Natural killer cell (primary cell): ENCODE results near the gene UIMC1. TPM values are rescaled to one million over a fixed set of nuclear protein-coding genes. Genes with fewer than 3 reads are reported as not detected.

Experiments
- ATAC-seq, 3 donors: fragments of 150-1000 bp in 2 of 3; fragments of 200-7000 bp in 1 of 3; cut with Tn5 transposase; 1 replicate in 1 of 3; 2 replicates in 2 of 3; pipeline ENCODE4 v1.10.0; 2021; ENCODE audit warnings: mild to moderate bottlenecking in 2 of 3, moderate library complexity in 2 of 3
- DNase-seq, 2 donors: peaks; one replicate each; pipeline versions ENCODE4 v3.0.0 to v3.0.0-alpha.2; 2013 to 2021; ENCODE audit warnings: mixed read lengths in 1 of 2
- H3K27ac ChIP-seq: one replicate; pipeline ENCODE4 v1.5.1; 2013; ENCODE audit warnings: mild to moderate bottlenecking, low read length
- H3K27me3 ChIP-seq: one replicate; pipeline ENCODE4 v1.6.1; 2013; ENCODE audit warnings: low read length; ENCODE audit not compliant: control insufficient read depth, insufficient read depth
- H3K36me3 ChIP-seq: one replicate; pipeline ENCODE4 v1.6.1; 2013; ENCODE audit warnings: low read length; ENCODE audit not compliant: control insufficient read depth, insufficient read depth
- H3K4me1 ChIP-seq: one replicate; pipeline ENCODE4 v1.6.1; 2013; ENCODE audit warnings: low read length; ENCODE audit not compliant: control insufficient read depth, insufficient read depth
- H3K4me3 ChIP-seq: one replicate; pipeline ENCODE4 v1.5.1; 2013; ENCODE audit warnings: low read length
- H3K9me3 ChIP-seq: one replicate; pipeline ENCODE4 v1.6.1; 2013; ENCODE audit warnings: low read length; ENCODE audit not compliant: control insufficient read depth, insufficient read depth
- H3K27ac Mint-ChIP-seq, 2 donors: one replicate each; pipeline ENCODE4 v1.8.0; 2022; ENCODE audit warnings: mild to moderate bottlenecking in 2 of 2, mixed read lengths in 2 of 2, moderate library complexity in 1 of 2
- H3K27me3 Mint-ChIP-seq, 2 donors: one replicate each; pipeline ENCODE4 v1.8.0; 2022; ENCODE audit warnings: low read depth in 2 of 2, mixed read lengths in 2 of 2
- H3K36me3 Mint-ChIP-seq: one replicate; pipeline ENCODE4 v1.8.0; 2022; ENCODE audit warnings: mixed read lengths
- H3K4me1 Mint-ChIP-seq, 2 donors: one replicate each; pipeline ENCODE4 v1.8.0; 2022; ENCODE audit warnings: mixed read lengths in 2 of 2
- H3K4me3 Mint-ChIP-seq: one replicate; pipeline ENCODE4 v1.8.0; 2022; ENCODE audit warnings: mild to moderate bottlenecking, moderate library complexity, mixed read lengths
- H3K9me3 Mint-ChIP-seq, 2 donors: one replicate each; pipeline ENCODE4 v1.8.0; 2022; ENCODE audit warnings: mixed read lengths in 2 of 2
- CTCF ChIP-seq: fragments of 200-600 bp; IDR thresholded peaks from one replicate; pipeline ENCODE4 v1.8.0; 2022; ENCODE audit warnings: antibody characterized with exemption
- WGBS: methylation state at CpG from one replicate; pipeline ENCODE4 v1.1.7; 2013; ENCODE audit warnings: missing lambda C conversion rate; ENCODE audit not compliant: insufficient coverage; 5-methylcytosine and 5-hydroxymethylcytosine counted together
- intact Hi-C: fragments of 100-400 bp; cut with micrococcal nuclease; formaldehyde crosslinking; loops from one replicate; pipeline ENCODE4 v1.14.2; 2022
- total RNA-seq, 4 donors: library from RNA; stranded (reverse); fragments of 120-200 nt in 1 of 4; gene quantifications; one replicate each; pipeline versions ENCODE4 v1.2.3 to v1.2.4, GENCODE V29; 2013 to 2022

The UIMC1 gene
- total RNA-seq, 3 donors from 2014 or later (not counting 1 experiment from before 2014, with no cell fraction given) = 55.1 to 75.7 (median 57.3) TPM

GRCh38 chr5:176889321-176890280 is 117.0 kb downstream of the UIMC1 start:
- H3K4me1 ChIP-seq = no peaks in the 10 kb centered on the region
- no peaks in the 10 kb centered on the region for H3K4me1 Mint-ChIP-seq

GRCh38 chr5:176888865-176889165 is 117.8 kb downstream of the UIMC1 start:
- Histone ChIP-seq H3K27ac (no peak overlapping the region), H3K36me3 (no peaks in the 10 kb centered on the region), H3K4me3 (no peak overlapping the region), H3K9me3 (no peaks in the 10 kb centered on the region), H3K27me3 (no peaks in the 10 kb centered on the region), H3K4me1 (no peaks in the 10 kb centered on the region)
- no peak overlapping the region for H3K4me3 Mint-ChIP-seq
- H3K9me3 Mint-ChIP-seq = no peaks in the 10 kb centered on the region
- no peak for TF ChIP-seq CTCF
- ATAC-seq = no peak
- 83% methylated on average over 1 of the region's 1 CpG for WGBS
- intact Hi-C loops = no loop called here
- no peaks in the 10 kb centered on the region for H3K36me3 Mint-ChIP-seq
- DNase-seq = no peak
- H3K4me1 Mint-ChIP-seq = no peaks in the 10 kb centered on the region
- peaks cover 4 to 20% of the 10 kb centered on the region in 2 donors for H3K27me3 Mint-ChIP-seq
- H3K27ac Mint-ChIP-seq = no peak overlapping the region

More at GRCh38 chr5:176889321-176890280, 117.0 kb downstream of the UIMC1 start:
- no peaks in the 10 kb centered on the region for H3K9me3 Mint-ChIP-seq
- no peaks in the 10 kb centered on the region for H3K36me3 Mint-ChIP-seq
- H3K4me3 ChIP-seq = no peak overlapping the region
- WGBS = 88% methylated on average over 24 of the region's 24 CpGs
- H3K27me3 ChIP-seq = no peaks in the 10 kb centered on the region
- H3K9me3 ChIP-seq = no peaks in the 10 kb centered on the region
- no peak for TF ChIP-seq CTCF
- intact Hi-C loops = no loop called here
- peaks cover 4 to 23% of the 10 kb centered on the region in 2 donors for H3K27me3 Mint-ChIP-seq
- no peak overlapping the region for H3K4me3 Mint-ChIP-seq
- H3K36me3 ChIP-seq = no peaks in the 10 kb centered on the region
- no peak overlapping the region for H3K27ac ChIP-seq
- ATAC-seq (no peak), DNase-seq (no peak)
- no peak overlapping the region for H3K27ac Mint-ChIP-seq

GRCh38 chr5:176888016-176888864 is 118.3 kb downstream of the UIMC1 start:
- no peak for ATAC-seq

More at GRCh38 chr5:176888016-176888864, 118.3 kb downstream of the UIMC1 start:
- H3K9me3 ChIP-seq = no peaks in the 10 kb centered on the region
- Mint-ChIP-seq H3K36me3 (no peaks in the 10 kb centered on the region), H3K4me3 (no peak overlapping the region), H3K4me1 (no peaks in the 10 kb centered on the region), H3K27ac (no peak overlapping the region), H3K9me3 (no peaks in the 10 kb centered on the region), H3K27me3 (peaks cover 4 to 15% of the 10 kb centered on the region in 2 donors)
- no peaks in the 10 kb centered on the region for H3K27me3 ChIP-seq
- 89% methylated on average over 27 of the region's 27 CpGs for WGBS
- intact Hi-C loops = no loop called here
- no peaks in the 10 kb centered on the region for H3K36me3 ChIP-seq
- no peak overlapping the region for H3K4me3 ChIP-seq
- no peaks in the 10 kb centered on the region for H3K4me1 ChIP-seq
- TF ChIP-seq CTCF = no peak
- no peak for DNase-seq
- no peak overlapping the region for H3K27ac ChIP-seq
